ENCODE results near the gene RHOD.
A peak's percentile ranks its signal among the peaks of the same experiment; 100 is the strongest.

The RHOD gene

DNA sequence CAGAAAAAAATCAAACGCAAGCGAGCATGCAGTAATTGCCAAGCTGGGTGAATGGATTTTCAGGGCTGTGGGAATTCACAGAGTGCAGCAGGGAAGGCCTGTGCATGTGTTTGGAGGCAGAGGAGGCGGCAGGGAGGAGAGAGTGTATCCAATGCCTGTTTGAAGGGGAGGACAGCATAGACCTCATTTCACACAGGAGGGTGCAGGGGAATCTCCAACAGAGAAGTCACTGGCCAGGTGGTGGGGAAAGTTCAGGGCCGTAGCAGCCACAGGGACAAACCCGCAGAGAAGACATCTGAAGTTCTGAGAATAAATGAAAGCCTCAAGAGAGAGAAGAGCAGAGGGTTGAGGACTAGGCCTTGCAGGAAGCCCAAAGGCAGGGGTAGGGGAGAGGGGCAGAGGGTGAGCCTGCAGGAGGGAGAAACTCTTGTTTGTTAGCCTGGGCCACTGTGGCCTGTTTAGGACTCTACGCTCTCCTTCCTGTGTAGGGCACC, 43.2 kb downstream of the RHOD start:
- in situ Hi-C loops (cut with MboI; ENCODE audit: low pct_unique_long_range_greater_than_20kb, low sequenced_read_pairs, unreplicated experiment): no loop called here
- TF ChIP-seq, protein P1, sequence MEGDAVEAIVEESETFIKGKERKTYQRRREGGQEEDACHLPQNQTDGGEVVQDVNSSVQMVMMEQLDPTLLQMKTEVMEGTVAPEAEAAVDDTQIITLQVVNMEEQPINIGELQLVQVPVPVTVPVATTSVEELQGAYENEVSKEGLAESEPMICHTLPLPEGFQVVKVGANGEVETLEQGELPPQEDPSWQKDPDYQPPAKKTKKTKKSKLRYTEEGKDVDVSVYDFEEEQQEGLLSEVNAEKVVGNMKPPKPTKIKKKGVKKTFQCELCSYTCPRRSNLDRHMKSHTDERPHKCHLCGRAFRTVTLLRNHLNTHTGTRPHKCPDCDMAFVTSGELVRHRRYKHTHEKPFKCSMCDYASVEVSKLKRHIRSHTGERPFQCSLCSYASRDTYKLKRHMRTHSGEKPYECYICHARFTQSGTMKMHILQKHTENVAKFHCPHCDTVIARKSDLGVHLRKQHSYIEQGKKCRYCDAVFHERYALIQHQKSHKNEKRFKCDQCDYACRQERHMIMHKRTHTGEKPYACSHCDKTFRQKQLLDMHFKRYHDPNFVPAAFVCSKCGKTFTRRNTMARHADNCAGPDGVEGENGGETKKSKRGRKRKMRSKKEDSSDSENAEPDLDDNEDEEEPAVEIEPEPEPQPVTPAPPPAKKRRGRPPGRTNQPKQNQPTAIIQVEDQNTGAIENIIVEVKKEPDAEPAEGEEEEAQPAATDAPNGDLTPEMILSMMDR (IDR thresholded peaks at IDR 0.05; ENCODE audit: extremely low read depth, insufficient read depth, missing control alignments): no peak
- peak; percentile 60 for DNase-seq (ENCODE audit: low spot score)

DNA sequence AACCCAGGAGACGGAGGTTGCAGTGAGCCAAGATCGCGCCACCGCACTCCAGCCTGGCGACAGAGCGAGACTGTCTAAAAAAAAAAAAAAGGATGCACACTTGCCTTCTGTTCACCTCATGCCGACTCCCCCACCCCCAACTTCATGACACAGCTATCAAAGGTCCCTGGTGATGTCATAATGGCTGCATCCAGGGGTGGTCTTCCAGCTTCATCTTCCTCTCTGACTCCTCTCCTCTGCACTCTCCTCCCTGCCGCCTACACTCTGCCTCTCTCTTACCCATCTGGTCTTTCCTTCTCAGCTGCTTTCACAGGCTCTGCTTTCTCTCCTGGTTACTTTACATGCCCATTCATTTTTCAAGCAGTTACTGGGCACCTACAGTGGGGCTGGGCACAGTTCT, 46.0 kb downstream of the RHOD start:
- no peak for DNase-seq (ENCODE audit: low spot score)
- in situ Hi-C loops (cut with MboI; ENCODE audit: low pct_unique_long_range_greater_than_20kb, low sequenced_read_pairs, unreplicated experiment): no loop called here
- TF ChIP-seq, protein P1 (IDR thresholded peaks at IDR 0.05; ENCODE audit: extremely low read depth, insufficient read depth, missing control alignments): no peak

DNA sequence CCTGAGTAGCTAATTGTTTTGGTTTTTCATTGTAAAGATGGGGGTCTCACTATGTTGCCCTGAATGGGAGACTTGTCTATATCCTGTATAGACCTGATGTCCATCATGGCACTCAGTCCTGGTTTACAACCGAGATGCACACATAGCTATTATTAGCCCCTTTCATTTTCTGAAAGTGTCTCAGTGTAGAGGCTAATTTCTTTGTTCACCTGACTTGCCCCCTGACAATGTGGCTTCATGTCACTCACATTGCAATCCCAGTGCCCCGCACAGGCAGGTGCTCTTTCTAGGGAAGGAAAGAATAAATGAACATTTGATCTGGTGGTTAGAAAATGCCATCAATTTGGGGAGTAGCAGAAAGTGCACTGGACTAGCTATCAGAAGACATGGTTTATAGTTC, 49.3 kb downstream of the RHOD start:
- TF ChIP-seq, protein P1 (IDR thresholded peaks at IDR 0.05; ENCODE audit: extremely low read depth, insufficient read depth, missing control alignments): no peak
- in situ Hi-C loops (cut with MboI; ENCODE audit: low pct_unique_long_range_greater_than_20kb, low sequenced_read_pairs, unreplicated experiment): no loop called here
- no peak for DNase-seq (ENCODE audit: low spot score)

DNA sequence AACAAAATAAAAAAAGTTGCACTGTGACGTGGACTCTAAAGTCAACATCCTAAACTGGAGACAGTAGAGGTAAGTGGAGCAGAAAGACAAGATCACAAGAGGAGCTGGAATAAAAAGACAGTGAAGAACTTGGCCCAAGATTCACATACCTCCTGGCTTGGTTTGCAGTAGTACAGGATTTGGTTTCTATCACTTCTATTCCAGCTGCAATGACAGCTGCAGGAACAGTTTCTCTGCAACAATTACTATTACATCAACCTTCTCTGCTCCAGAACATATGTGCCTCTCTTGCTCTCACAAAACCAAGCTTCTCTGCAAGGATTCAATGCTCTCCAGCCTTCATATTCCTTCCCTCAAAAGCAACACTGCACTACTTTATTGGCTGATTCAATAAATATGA, 54.6 kb downstream of the RHOD start:
- in situ Hi-C loops (cut with MboI; ENCODE audit: low pct_unique_long_range_greater_than_20kb, low sequenced_read_pairs, unreplicated experiment): no loop called here
- TF ChIP-seq, protein P1 (IDR thresholded peaks at IDR 0.05; ENCODE audit: extremely low read depth, insufficient read depth, missing control alignments): no peak
- DNase-seq (ENCODE audit: low spot score): no peak

DNA sequence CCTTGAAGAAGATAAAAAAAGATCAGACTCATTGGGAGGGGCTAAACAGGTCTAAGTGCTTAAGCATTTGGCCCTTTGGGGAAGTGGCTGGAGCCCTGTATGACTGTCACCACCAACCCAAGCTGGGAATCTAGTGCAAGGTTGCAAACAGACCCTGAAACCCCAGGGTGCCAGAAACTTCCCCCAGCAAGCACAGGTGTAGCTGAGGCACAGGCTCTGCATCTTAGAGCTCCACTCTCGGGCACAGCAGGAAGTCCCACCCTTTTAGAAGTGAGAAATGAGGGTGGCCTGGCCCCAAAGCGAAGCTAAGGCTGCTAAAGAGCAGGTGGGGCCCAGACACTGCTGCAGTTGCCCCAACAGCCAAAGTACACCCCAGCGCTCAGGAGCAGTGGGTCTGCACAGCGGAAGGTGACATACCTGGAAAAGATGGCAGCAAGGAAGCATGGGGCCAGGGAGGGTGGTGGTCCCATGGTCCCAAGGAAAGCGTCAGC, 56.6 kb downstream of the RHOD start:
- in situ Hi-C loops (cut with MboI; ENCODE audit: low pct_unique_long_range_greater_than_20kb, low sequenced_read_pairs, unreplicated experiment): no loop called here
- peak; percentile 60 for DNase-seq (ENCODE audit: low spot score)
- TF ChIP-seq, protein P1 (IDR thresholded peaks at IDR 0.05; ENCODE audit: extremely low read depth, insufficient read depth, missing control alignments): no peak

DNA sequence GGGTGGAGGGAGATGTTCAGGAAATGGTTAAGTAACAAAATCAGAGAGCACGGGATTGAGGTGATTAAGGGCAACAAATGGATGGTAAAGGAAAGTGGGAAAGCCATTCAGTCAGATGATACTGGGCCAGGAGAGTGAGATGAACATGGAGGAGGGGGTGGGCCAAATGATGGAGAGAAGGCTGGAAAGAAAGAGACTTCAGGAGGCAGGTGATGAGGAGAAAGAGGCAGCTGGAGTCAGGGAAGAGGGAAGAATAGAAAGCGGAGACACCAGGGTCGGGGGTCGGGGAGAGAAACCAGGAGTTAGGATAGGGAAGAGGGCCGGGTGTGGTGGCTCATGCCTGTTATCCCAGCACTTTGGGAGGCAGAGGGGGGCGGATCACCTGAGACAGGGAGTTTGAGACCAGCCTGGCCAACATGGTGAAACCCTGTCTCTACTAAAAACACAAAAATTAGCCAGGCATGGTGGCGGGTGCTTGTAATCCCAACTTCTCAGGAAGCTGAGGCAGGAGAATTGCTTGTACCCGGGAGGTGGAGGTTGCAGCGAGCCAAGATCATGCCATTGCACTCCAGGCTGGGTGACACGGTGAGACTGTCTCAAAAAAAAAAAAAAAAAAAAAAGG, 57.7 kb downstream of the RHOD start:
- DNase-seq (ENCODE audit: low spot score): no peak
- TF ChIP-seq, protein P1 (IDR thresholded peaks at IDR 0.05; ENCODE audit: extremely low read depth, insufficient read depth, missing control alignments): no peak
- in situ Hi-C loops (cut with MboI; ENCODE audit: low pct_unique_long_range_greater_than_20kb, low sequenced_read_pairs, unreplicated experiment): no loop called here
